ENCODE data around the gene PGAP3.

- TF ChIP-seq, protein P1, sequence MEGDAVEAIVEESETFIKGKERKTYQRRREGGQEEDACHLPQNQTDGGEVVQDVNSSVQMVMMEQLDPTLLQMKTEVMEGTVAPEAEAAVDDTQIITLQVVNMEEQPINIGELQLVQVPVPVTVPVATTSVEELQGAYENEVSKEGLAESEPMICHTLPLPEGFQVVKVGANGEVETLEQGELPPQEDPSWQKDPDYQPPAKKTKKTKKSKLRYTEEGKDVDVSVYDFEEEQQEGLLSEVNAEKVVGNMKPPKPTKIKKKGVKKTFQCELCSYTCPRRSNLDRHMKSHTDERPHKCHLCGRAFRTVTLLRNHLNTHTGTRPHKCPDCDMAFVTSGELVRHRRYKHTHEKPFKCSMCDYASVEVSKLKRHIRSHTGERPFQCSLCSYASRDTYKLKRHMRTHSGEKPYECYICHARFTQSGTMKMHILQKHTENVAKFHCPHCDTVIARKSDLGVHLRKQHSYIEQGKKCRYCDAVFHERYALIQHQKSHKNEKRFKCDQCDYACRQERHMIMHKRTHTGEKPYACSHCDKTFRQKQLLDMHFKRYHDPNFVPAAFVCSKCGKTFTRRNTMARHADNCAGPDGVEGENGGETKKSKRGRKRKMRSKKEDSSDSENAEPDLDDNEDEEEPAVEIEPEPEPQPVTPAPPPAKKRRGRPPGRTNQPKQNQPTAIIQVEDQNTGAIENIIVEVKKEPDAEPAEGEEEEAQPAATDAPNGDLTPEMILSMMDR (IDR thresholded peaks at IDR 0.05): peak; percentile 95
- no peak for TF ChIP-seq ZFX (IDR thresholded peaks at IDR 0.05; ENCODE audit: borderline replicate concordance)
Measured at GRCh38 chr17:39623356-39623950, 64.4 kb downstream of the PGAP3 start.

All from 22Rv1 (cell line).